HG02870 (cell line): ENCODE measurements around the gene CCNC.
"Not testable (repeated sequence)": the region's sequence is repeated elsewhere in the genome, so short reads cannot be mapped to it uniquely, and the experiment has no call there.

Source experiments
- ATAC-seq: cut with Tn5 transposase; IDR thresholded peaks from one replicate; pipeline ENCODE4 v1.9.1; 2021; ENCODE audit warnings: mild to moderate bottlenecking, moderate library complexity; ENCODE audit not compliant: unreplicated experiment

CCNC gene

DNA sequence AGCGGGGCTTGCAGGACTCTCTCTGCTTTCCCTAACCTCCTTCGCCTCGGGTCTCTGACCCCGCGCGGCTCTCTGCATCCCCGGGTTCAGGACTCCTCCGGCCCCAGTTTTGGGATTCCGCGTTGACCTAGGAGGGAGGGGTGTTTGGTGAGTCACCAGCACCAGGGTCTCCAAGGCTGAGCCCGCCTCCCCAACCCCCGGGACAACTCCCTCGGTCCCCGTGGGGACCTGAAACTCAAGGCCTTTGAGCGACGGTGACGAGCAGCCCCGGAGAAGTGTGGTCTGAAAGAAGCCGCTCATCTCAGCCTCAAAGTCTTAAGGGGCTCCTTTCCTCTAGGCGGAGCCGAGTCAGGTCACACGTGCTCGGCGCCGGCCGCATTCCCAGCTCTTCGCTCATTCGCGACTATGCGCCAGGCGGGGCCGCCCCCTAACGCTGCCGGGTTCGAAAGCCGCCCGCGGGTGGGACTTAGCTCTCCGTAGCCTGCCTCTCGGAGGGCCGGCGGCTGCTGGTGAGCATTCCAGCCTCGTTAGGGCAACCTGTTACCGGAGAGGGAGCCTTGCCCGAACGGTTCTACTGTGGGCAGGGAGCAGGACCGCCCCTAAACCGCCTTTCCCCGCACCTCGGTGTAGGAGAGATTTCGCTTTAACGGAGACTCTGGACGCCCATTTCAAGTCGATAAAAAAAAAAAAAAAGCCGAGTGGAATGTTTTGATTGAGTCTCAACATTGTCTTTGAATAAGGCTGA lies 35.1 kb upstream of the CCNC start:
- peak; percentile 65 for ATAC-seq

DNA sequence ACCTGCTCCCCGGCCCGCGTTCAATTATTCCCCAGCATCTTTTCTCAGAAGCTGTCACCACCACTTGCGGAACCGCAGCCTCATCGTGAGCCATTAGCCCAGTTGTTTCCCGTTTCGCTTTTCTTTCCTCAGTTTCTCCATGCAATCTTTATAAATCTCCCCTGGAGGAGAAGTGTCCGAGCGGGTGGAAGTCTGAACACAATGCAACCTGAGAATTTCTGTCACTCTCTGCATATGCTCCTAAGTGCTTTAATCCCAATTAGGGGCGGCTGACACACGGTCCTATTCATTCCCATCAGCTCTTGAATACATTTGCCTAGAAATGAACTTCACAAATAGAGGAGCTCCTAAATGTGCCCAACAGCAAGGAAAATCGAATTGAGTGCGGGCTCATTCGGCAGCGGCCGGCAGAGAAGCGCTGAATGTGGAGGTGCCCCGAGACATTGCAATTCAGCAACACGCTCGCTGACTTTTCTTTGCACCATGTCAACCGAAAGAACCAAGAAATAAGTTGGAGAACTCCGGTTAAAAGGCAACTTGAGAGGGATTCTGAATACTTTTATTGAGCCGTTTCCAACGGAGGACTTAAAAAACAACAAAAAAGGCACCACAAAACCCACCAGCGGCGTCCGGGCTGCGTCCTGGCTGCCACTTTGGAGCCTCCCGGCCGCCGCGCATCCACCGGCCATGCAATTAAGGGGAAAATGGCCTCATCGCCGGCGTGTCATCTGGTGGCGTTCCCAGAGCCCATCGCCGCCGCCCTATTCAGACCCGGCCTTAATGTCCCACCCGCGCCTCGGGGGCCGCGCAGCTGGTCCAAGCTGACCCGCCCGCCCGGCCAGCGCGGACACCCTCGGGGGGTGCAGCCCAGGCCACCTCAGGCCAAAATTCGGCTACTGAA lies 34.3 kb upstream of the CCNC start:
- ATAC-seq: peak; percentile 14

DNA sequence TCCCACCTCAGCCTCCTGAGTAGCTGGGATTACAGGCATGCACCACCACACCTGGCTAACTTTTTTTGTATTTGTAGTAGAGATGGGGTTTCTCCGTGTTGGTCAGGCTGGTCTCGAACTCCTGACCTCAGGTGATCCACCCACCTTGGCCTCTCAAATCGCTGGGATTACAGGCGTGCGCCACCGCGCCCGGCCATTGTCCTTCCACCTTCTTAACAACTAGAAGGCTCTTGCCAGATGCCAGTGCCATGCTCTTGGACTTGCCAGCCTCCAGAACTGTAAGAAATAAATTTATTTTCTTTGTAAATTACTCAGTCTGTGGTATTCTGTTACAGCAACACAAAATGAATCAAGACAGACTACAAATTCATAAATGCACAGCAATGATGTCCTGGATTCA lies 26.2 kb upstream of the CCNC start:
- ATAC-seq: not testable (repeated sequence)

DNA sequence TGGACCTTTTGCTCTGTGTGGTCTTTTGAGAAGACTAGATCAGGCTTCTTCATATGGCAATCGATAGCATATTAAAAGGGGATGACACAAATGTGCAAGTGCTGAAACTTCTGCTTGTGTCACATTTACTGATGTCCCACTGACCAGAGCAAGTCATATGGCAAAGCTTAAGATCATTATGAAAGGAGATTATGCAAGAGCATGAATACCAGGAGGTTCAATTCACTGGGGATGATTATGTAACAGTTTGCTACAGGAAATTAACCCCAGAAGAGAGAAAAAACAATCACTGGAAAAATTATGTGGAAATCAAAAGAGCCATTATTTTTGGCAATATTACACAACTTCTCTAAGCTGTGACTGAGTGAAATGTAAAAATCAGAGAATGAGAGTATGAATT lies 24.4 kb upstream of the CCNC start:
- no peak for ATAC-seq

DNA sequence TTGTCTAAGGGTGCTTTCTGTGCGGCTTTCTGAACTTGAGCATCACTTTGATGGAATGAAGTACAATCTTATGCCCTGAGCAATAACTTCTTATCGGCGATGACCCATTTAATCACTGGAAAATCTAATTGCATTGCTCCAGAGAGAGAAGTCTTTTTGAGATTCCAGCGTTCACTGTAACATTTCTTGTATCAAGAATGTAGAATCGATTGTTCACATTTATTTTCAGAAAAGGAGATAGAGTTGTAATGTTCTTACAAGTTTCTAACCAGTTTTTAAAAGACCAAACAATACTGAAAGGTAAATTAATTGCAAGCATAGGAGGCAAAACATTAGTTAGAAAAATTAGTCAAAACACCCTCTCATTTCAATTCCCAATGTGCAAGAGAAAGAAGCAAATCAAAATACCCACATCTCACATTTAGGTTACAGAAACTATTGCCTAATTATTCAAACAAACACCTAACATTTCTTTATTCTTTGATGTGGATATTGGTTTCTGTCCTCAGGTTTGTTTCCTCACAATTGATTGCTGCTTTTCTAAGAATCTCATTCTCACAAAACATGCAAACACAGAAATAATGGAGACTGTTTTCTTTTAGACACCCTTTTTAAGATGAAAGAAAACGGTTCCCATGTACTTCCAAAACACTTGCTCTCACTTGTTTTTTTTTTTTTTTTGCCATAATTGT lies 23.4 kb upstream of the CCNC start:
- no peak for ATAC-seq

DNA sequence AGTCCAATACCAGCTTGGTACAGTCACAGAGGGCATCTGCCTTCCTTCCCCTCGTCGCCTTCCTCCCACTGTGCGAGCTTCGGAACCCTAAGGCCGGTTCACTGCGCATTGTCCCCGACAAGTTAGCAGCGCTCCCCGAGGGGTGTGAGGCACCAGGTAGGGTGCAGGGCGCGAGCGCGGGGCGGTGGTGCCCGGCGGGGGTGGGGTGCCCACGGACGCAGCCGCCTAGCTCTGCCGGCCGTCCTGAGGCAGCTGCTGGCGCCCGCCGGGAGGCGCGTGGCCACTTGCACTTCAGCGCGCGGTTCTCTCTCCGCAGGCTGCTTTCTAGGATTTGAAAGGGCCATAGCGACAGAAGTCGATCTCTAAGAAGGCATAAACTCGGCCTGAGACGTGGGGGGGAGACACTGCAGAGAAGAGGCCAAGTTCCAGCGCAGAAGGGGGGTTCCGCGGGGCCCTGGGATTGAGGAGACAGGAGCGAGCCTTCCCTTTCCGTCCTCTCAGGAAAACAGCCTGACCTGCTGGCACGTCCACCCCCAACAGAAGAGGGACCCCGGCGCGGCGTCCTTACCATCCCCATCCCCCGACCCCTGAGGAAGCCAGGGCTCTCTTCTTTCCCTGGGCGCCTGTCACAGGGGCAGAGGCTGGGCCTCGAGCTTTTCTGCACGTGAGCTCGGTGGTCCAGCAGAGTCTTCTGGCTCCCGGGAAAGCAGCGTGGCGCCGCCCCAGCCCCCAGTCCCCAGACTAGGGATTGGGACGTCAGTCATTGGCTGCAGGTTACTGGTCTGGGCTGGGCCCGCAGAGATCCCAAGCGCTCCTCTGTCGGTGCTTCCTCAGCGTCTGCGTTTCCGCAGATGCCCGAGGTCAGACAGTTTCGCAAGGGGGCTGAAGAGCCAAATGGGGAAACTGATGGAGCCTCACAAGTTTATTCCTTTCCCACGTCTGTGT lies 22.5 kb upstream of the CCNC start:
- no peak for ATAC-seq

DNA sequence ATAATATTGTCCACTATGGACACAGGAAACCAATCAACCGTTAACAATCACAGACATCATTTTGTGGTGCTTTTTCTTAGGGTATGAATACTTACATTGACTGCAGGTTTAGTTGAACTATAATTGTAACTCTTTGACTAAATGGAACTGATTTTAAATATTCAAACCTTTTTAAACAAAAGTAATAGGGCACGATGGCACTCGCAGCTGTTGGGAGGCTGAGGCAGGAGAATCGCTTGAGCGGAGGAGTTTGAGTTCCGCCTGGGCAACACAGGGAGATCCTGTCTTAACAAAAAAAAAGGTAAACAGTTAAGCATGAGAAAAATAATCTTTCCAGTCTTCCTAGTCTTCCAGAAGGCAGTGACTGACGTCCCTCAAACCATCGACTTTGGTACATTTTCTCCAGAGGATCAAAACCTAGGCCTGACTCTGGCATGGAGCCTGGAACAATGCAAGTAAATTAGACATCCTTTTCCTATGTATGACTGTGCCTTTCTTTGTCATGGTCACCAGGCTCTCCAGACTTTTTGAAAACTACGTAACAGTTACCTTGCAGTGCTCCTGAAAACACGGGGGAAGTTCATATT lies 21.5 kb upstream of the CCNC start:
- no peak for ATAC-seq

DNA sequence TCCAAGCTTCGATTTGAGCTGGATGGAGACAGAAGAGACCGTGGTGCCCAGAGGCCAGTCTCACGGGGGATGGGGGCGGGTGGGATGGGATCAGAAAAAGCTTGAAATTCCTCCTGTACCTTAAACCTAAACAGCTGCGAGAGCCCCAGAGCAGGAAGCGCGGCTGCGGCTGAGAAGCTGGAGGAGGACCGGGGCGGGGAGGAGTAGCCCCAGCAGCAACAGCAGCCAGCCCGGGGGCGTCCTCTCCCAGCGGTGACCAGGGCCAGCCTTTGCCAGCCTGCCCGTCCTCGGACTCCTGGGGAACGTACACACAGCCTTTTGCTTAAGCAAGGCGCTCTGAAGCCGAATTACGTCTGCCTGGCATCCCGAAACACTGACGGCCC lies 20.8 kb upstream of the CCNC start:
- ATAC-seq: peak; percentile 22

DNA sequence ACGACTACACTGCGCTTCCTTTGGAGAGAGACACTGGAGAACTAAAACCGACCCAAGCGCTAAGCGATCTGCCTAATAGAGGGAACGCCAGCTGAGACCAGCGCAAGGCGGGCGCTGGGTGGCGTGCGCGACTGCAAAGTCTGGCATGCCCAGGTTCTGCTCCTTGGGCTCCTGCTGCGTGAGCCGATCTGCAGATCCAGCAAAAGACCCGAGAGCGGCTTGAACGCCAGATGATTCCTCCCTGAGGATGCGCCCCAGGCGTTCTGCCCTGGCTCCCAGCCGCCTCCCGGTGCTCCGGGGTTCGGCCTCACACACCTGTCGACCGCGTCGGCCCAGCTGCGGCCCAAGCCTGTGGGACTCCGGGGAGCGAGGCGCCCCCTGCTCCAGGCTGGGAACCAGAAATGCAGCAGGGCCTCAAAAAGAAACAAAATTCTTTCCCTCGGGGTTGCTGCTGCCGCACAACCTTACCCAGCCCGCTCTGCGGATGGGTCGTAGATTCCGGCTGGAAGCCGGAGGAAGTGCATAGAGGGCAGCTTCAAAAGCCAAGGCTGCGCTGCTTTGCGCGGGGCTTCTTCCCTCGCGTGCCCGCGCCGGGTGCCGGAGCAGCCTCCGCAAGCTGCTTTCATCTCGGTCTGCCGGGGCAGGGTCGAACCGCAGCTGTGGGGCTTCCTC lies 20.3 kb upstream of the CCNC start:
- ATAC-seq: peak; percentile 95

DNA sequence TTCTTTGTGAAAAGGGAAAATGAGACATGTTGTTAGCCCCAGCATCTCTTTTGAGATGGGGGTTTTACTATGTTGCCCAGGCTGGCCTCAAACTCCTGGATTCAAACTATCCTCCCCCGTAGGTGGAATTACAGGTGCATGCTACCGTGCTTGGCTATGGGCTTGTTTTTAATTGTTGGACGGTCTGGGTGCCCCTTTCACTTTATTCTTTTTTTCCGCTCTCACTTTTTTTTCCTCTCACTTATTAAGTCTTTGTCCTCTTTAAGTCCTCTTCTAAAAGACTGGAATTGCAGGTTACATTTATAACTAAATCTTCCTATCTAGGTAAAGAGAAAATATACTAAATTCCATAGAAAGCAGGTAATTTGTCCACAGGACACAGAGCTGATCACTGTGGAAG lies 19.3 kb upstream of the CCNC start:
- ATAC-seq: no peak

DNA sequence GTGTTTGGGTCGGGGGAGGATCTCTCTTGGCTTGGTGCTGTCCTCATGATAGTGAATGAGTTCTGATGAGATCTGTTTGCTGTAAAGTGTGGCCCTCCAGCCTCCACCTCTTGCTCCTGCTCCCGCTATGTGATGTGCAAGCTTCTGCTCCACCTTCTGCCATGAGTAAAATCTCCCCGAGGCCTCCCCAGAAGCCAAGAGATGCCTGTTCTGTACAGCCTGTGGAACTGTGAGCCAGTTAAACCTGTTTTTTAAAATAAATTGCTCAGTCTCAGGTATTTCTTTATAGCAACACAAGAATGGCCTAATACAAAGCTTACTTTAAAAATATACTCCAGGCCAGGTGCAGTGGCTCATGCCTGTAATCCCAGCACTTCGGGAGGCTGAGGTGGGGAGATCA lies 11.3 kb upstream of the CCNC start:
- ATAC-seq: no peak

DNA sequence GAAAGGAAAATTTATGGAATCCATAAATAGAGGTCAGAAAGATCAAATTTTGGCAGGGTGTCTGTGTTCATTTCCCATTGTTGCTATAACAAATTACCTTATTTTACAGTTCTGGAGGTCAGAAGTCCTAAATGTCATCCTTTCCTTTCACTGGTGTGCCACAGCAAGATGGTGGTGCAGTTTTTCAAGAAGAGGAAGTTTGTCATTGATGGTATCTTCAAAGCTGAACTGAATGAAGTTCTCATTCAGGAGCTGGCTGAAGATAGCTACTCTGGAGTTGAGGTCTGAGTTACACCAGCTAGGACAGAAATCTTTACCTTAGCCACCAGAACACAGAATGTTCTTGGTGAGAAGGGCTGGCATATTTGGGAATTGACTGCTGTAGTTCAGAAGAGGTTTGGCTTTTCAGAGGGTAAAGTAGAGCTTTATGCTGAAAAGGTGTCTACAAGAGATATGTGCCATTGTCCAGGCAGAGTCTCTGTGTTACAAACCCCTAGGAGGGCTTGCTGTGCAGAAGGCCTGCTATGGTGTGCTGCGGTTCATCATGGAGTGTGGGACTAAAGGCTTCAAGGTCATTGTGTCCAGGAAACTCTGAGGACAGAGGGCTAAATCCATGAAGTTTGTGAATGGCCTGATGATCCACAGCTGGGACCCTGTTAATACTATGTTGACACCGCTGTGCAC lies 7.2 kb upstream of the CCNC start:
- no peak for ATAC-seq

DNA sequence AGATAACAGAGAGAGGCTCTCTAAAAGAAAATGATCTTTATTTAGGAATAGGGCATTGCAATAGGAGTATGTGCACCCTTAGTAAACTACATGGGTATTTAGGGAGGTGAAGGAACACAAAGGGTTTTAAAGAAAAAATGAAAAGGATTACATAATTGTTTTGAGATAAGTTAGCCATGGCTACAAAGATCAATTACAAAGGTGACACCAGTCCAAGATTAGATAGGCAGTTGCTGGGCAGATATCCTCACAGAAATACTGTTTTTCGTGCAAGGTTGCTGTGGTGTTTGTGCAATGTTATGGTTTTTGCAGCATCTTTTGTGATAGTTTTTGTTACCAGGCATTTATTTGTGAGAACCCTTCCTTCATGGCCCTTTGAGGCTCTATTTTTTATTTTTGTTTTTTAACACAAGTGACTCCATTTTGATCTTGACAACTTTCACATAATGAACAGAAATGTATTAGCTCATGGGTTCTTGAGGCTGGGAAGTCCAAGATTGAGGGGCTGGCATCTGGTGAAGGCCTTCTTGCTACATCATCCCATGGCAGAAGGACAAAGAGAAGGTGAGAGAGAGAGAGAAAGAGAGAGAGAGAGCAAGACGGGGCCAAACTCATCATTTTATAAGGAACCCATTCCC lies 5.6 kb upstream of the CCNC start:
- no peak for ATAC-seq

DNA sequence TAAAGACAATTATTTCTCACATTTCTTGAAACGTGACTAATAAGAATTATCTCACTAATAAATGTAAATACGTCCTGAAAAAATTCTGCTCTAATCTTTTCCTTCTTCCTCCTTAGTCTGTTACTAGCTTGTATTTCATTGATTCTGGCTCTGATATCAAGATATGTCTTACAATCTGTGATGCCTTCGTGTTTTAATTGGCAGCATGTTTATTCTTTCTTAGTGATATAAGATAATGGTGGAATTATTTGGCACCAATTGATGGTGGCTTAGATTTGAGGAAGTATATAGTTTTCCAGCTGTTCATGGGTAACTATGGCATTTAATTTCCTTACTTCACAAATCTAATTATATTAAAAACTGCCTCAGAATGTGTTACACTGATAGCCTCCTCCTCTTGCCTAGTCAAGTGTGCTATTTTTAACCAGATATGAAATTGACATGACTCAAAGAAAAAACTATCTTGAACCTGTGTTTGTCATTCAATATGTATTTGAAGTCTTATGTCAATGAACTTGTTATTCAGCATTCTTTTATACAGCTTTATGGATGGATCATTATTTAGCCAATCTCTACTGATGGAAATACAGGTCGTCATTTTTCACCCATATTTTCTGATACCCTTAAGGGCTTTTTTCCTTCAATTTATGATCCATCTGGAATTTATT lies 5.3 kb downstream of the CCNC start:
- no peak for ATAC-seq

DNA sequence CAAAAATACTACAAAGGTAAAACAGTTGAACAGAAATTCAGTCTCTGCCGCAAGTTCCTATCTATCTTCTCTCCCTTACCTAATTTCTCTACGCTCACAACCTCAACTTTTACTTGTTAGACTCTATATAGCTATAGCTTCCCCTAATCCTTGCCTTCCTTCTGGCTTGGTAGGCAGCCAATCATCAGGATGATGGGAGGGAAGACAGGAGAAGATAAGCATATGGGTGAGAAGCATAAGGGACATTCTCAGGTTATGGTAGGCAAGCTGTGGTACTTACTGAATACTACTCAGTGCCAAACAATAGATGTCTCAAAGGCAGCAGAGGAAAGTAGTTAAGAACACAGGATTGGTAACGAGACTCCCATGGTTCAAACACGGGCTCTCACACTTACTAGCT lies 7.8 kb downstream of the CCNC start:
- no peak for ATAC-seq

DNA sequence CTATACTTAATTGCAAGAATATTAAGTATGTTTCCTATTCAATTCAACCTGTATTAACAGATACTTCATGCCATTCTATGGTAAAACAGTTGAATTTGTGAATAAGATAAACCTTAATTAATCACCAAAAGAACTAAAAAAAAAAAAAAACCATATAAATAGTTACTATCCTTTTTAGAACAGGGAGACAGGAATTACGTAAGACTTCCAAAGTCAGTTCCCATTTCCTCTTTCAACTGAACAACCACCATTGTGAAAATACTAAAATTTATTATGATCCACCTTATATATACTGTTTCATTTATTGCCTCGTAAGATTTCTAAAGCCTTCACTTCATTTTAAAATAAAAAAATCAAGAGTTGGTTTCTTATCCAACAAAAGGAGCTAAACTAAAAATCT lies 9.4 kb downstream of the CCNC start:
- no peak for ATAC-seq

DNA sequence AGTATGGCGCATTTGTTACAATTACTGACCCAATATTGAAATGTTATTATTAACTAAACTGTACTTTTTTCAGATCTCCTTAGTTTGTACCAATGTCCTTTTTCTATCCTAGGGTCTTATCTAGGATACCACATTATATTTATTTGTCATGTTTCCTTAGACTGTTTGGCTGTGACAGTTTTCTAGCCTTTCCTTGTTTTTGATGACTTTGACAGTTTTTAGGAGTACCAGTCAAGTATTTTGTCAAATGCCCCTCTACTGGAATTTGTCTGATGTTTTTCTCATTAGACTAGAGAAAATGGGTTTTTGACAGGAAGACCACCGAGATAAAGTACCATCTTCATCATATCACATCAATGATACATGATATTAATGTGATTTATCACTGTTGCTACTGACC lies 14.6 kb downstream of the CCNC start:
- no peak for ATAC-seq
